GM12878 (cell line): ENCODE data around the gene LYZ. TPM values are rescaled to one million over a fixed set of nuclear protein-coding genes. Genes with fewer than 3 reads are reported as not detected.

Experiments
- ATAC-seq: fragments of 200-7000 bp; cut with Tn5 transposase; 3 replicates; pipeline ENCODE4 v1.9.1; 2020; ENCODE audit warnings: mild to moderate bottlenecking, moderate library complexity
- BruUV-seq: library from RNA; stranded (reverse); fragments of 400-500 nt; replicated peaks from 2 replicates; lab custom pipeline; 2021; lab: Mats Ljungman, UMichigan
- CTCF ChIA-PET: fragments of 300-600 bp; sonication (Branson Sonifier 250); formaldehyde crosslinking; extraction: SDS; loops from one replicate; lab custom pipeline; 2021; ENCODE audit warnings: inconsistent platforms; lab: Yijun Ruan, JAX
- POLR2A ChIA-PET: fragments of 350-600 bp; formaldehyde crosslinking; extraction: SDS; loops from one replicate; lab custom pipeline; 2021; ENCODE audit warnings: inconsistent platforms; lab: Charles Lee
- RAD21 ChIA-PET: fragments of 300-600 bp; sonication (Branson Sonifier 250); formaldehyde crosslinking; loops from one replicate; lab custom pipeline; 2023; ENCODE audit warnings: antibody characterized with exemption; ENCODE audit not compliant: unreplicated experiment; lab: Charles Lee
- SMC1A ChIA-PET: fragments of 300-600 bp; sonication (Branson Sonifier 250); formaldehyde crosslinking; loops from one replicate; lab custom pipeline; 2023; ENCODE audit not compliant: unreplicated experiment, uncharacterized antibody; lab: Charles Lee
- DNase-seq: peaks from one replicate; pipeline ENCODE4 v3.0.0-alpha.2; 2011; ENCODE audit warnings: low read depth, low spot score
- FAIRE-seq: peaks from 3 replicates; lab custom pipeline; 2011; peaks lifted over from hg19 to GRCh38; lab: Jason Lieb, UNC
- H2AFZ ChIP-seq: 2 replicates; pipeline ENCODE4 v1.6.0; 2011; ENCODE audit warnings: low read depth, low read length, control low read depth; ENCODE audit not compliant: control insufficient read depth
- H3K27ac ChIP-seq: 2 replicates; pipeline ENCODE4 v1.5.1; 2011; ENCODE audit warnings: control low read depth; ENCODE audit not compliant: control insufficient read depth, insufficient read depth
- H3K27me3 ChIP-seq, 2 experiments: replicated peaks in 1 of 2; 2 replicates each; pipeline versions ENCODE4 v1.6.0 to v1.6.1; 2011; ENCODE audit warnings: low read length in 1 of 2; ENCODE audit not compliant: control insufficient read depth in 2 of 2, insufficient read depth in 2 of 2
- H3K36me3 ChIP-seq, 2 experiments: 2 replicates each; pipeline ENCODE4 v1.5.1; 2011; ENCODE audit warnings: low read length in 1 of 2; ENCODE audit not compliant: control insufficient read depth in 2 of 2, insufficient read depth in 2 of 2
- H3K4me1 ChIP-seq: 2 replicates; pipeline ENCODE4 v1.6.1; 2011; ENCODE audit warnings: mild to moderate bottlenecking, low read length, moderate library complexity, mixed read lengths; ENCODE audit not compliant: control insufficient read depth, insufficient read depth
- H3K4me2 ChIP-seq: 2 replicates; pipeline ENCODE4 v1.6.0; 2011; ENCODE audit warnings: control low read depth; ENCODE audit not compliant: control insufficient read depth, insufficient read depth
- H3K4me3 ChIP-seq: fragments of 200-600 bp; sonication (generic); 2 replicates; pipeline ENCODE4 v1.5.1; 2016
- H3K79me2 ChIP-seq: 2 replicates; pipeline ENCODE4 v1.6.0; 2011; ENCODE audit warnings: low read length; ENCODE audit not compliant: control insufficient read depth, insufficient read depth
- H3K9ac ChIP-seq: 2 replicates; pipeline ENCODE4 v1.8.0; 2011; ENCODE audit warnings: low read length, control low read depth, mixed read lengths; ENCODE audit not compliant: control insufficient read depth, insufficient read depth
- H3K9me3 ChIP-seq: replicated peaks from 3 replicates; pipeline ENCODE4 v1.5.1; 2011; ENCODE audit warnings: mild to moderate bottlenecking, low read length; ENCODE audit not compliant: control insufficient read depth, insufficient read depth
- H4K20me1 ChIP-seq: 2 replicates; pipeline ENCODE4 v1.6.0; 2011; ENCODE audit not compliant: control insufficient read depth, insufficient read depth
- CREB1 ChIP-seq: IDR thresholded peaks from 2 replicates; pipeline ENCODE4 v1.6.1; 2012; ENCODE audit warnings: low read depth, mild to moderate bottlenecking, inconsistent platforms
- HDGF ChIP-seq: fragments of 450-650 bp; IDR thresholded peaks from 2 replicates; pipeline ENCODE4 v1.6.1; 2016; ENCODE audit warnings: antibody characterized with exemption
- NFXL1 ChIP-seq: fragments of 450-650 bp; IDR thresholded peaks from 2 replicates; pipeline ENCODE4 v1.6.1; 2017; ENCODE audit warnings: antibody characterized with exemption, mild to moderate bottlenecking, borderline replicate concordance
- SMARCA5 ChIP-seq: fragments of 450-650 bp; IDR thresholded peaks from 2 replicates; pipeline ENCODE4 v1.6.1; 2017; ENCODE audit warnings: mild to moderate bottlenecking
- SREBF2 ChIP-seq: IDR thresholded peaks from 2 replicates; pipeline ENCODE4 v1.6.1; 2012; ENCODE audit warnings: mild to moderate bottlenecking, low read length
- ZNF207 ChIP-seq: fragments of 450-650 bp; IDR thresholded peaks from 2 replicates; pipeline ENCODE4 v1.6.1; 2014; ENCODE audit warnings: antibody characterized with exemption, mild to moderate bottlenecking, borderline replicate concordance
- WGBS: methylation state at CpG from one replicate; pipeline ENCODE4 v1.1.6; 2016; ENCODE audit warnings: low lambda C conversion rate; ENCODE audit not compliant: insufficient replicate concordance, insufficient coverage; ENCODE audit errors: missing lambda C conversion rate; 5-methylcytosine and 5-hydroxymethylcytosine counted together
- in situ Hi-C: fragments of 300-500 bp; cut with MboI; formaldehyde crosslinking; loops from 9 replicates; pipeline ENCODE4 v1.14.3; 2018; ENCODE audit warnings: mixed read lengths
- intact Hi-C: fragments of 100-400 bp; cut with micrococcal nuclease; formaldehyde crosslinking; loops from one replicate; pipeline ENCODE4 v1.14.2; 2022; ENCODE audit not compliant: unreplicated experiment
- polyA plus RNA-seq, 11 experiments: library from polyadenylated mRNA; depleted of rRNA in 4 of 11; unstranded in 6 of 11; stranded (reverse) in 5 of 11; fragments of >200 nt; fragmentation: Nextera tagmentation in 4 of 11; fragmentation: Illumina TruSeq in 1 of 11; extraction: Ambion mirVana in 4 of 11; extraction: Trizol in 1 of 11; gene quantifications; 1 replicate in 1 of 11; 2 replicates in 10 of 11; pipeline versions ENCODE4 v1.2.1 to v1.2.3, GENCODE V29; 2011 to 2016; ENCODE audit warnings: inconsistent platforms in 2 of 11, missing spikeins in 2 of 11, low read depth in 1 of 11
- total RNA-seq, 4 experiments: library from RNA; depleted of rRNA in 3 of 4; stranded (reverse); fragments of >200 nt in 3 of 4; fragmentation: Illumina TruSeq in 1 of 4; extraction: Trizol in 1 of 4; gene quantifications; 2 replicates each; pipeline versions ENCODE4 v1.2.1 to v1.2.3, GENCODE V29; 2013 to 2021
- TF ChIP-seq, protein P1 (sequence below): IDR thresholded peaks from 2 replicates; pipeline ENCODE4 v1.6.1; 2012; ENCODE audit warnings: mild to moderate bottlenecking, low read depth, low read length

Gene LYZ
- total and polyA plus RNA-seq, 10 of the 15 experiments (the other 5 are each of a cell fraction or from before 2014, with no cell fraction given) = 1.9 TPM; not detected in 9

DNA sequence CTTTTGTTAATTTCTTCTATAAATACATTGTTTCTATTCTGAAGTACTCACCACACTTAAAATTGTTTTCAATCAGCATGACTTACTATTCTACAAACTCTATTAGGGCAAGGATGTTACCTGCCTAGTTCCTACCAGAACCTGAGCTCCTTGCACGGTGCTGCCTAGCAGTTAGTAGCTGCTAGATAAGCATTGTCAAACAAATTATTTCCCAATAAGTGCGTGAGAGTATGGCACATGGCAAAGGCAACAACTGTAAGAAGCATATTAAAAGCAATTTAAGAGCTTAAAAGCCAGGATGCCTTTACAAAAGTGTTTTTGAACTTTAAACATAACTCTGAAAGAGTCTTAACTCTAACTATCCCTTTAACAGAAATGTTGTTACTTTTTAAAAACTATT, 8.2 kb upstream of the LYZ start:
- Histone ChIP-seq H3K4me2 (no peak overlapping the region), H3K27me3 (no peaks in the 10 kb centered on the region), H3K4me3 (no peak overlapping the region), H2AFZ (no peak overlapping the region), H3K9me3 (no peaks in the 10 kb centered on the region), H3K27ac (no peak overlapping the region), H3K79me2 (no peaks in the 10 kb centered on the region), H3K36me3 (no peaks in the 10 kb centered on the region), H4K20me1 (no peaks in the 10 kb centered on the region), H3K9ac (no peak overlapping the region), H3K4me1 (no peaks in the 10 kb centered on the region)
- 50% methylated on average over 2 of the region's 2 CpGs for WGBS
- intact Hi-C loops (loop anchor here (10.0 kb wide), 1 partner anchor 185 kb away; no protein-coding TSS in a partner anchor), in situ Hi-C loops (no loop called here)
- TF ChIP-seq, protein P1, sequence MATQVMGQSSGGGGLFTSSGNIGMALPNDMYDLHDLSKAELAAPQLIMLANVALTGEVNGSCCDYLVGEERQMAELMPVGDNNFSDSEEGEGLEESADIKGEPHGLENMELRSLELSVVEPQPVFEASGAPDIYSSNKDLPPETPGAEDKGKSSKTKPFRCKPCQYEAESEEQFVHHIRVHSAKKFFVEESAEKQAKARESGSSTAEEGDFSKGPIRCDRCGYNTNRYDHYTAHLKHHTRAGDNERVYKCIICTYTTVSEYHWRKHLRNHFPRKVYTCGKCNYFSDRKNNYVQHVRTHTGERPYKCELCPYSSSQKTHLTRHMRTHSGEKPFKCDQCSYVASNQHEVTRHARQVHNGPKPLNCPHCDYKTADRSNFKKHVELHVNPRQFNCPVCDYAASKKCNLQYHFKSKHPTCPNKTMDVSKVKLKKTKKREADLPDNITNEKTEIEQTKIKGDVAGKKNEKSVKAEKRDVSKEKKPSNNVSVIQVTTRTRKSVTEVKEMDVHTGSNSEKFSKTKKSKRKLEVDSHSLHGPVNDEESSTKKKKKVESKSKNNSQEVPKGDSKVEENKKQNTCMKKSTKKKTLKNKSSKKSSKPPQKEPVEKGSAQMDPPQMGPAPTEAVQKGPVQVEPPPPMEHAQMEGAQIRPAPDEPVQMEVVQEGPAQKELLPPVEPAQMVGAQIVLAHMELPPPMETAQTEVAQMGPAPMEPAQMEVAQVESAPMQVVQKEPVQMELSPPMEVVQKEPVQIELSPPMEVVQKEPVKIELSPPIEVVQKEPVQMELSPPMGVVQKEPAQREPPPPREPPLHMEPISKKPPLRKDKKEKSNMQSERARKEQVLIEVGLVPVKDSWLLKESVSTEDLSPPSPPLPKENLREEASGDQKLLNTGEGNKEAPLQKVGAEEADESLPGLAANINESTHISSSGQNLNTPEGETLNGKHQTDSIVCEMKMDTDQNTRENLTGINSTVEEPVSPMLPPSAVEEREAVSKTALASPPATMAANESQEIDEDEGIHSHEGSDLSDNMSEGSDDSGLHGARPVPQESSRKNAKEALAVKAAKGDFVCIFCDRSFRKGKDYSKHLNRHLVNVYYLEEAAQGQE = no peak
- no peak for TF ChIP-seq HDGF
- no peak for TF ChIP-seq CREB1
- no peak for TF ChIP-seq SMARCA5
- TF ChIP-seq NFXL1 = no peak
- TF ChIP-seq ZNF207 = no peak
- no peak for TF ChIP-seq SREBF2
- no TSS peak for BruUV-seq
- ChIA-PET RAD21 (no interaction called here), CTCF (interaction anchor here (1.7 to 1.8 kb wide), 2 partner anchors 8 to 49 kb away, joined by 4 to 5 read pairs; partner anchors contain the start of gene LYZ), SMC1A (interaction anchor here (1.4 to 1.5 kb wide), 2 partner anchors 15 to 311 kb away, joined by 3 read pairs; no protein-coding TSS in a partner anchor), POLR2A (no interaction called here)
- no peak for FAIRE-seq
- no peak for DNase-seq
- ATAC-seq = no peak
